PC-9 (cell line): Measurements from ENCODE around the gene KCNK2. TPM values are rescaled to one million over a fixed set of nuclear protein-coding genes. Genes with fewer than 3 reads are reported as not detected.
A peak's percentile ranks its signal among the peaks of the same experiment; 100 is the strongest.

Experiments used
- BruUV-seq: library from RNA; stranded (reverse); fragments of 400-500 nt; replicated peaks from 2 replicates; lab custom pipeline; 2021; lab: Mats Ljungman, UMichigan
- CTCF ChIA-PET: fragments of 300-600 bp; sonication (Branson Sonifier 250); formaldehyde crosslinking; loops from one replicate; lab custom pipeline; 2022; ENCODE audit warnings: antibody characterized with exemption; lab: Charles Lee
- POLR2A ChIA-PET: fragments of 300-600 bp; sonication (Branson Sonifier 250); formaldehyde crosslinking; loops from one replicate; lab custom pipeline; 2022; ENCODE audit warnings: antibody characterized with exemption; ENCODE audit not compliant: unreplicated experiment; lab: Charles Lee
- DNase-seq, 2 experiments: peaks; one replicate each; pipeline versions ENCODE4 v3.0.0 to v3.0.0-alpha.2; 2015 to 2022; ENCODE audit warnings: mixed read lengths in 1 of 2
- H2AFZ ChIP-seq: fragments of 200-600 bp; sonication (generic); 2 replicates; pipeline ENCODE4 v1.8.1; 2017; ENCODE audit warnings: antibody characterized with exemption
- H3F3A ChIP-seq: fragments of 200-600 bp; sonication (generic); 2 replicates; pipeline ENCODE4 v1.8.1; 2017; ENCODE audit warnings: antibody characterized with exemption, mild to moderate bottlenecking, low read depth; ENCODE audit not compliant: insufficient read depth
- H3K27ac ChIP-seq: fragments of 200-600 bp; sonication (generic); 2 replicates; pipeline ENCODE4 v1.6.1; 2016; ENCODE audit warnings: mixed run types
- H3K27me3 ChIP-seq: fragments of 200-600 bp; sonication (generic); 2 replicates; pipeline ENCODE4 v1.6.1; 2016; ENCODE audit warnings: low read depth, mixed run types; ENCODE audit not compliant: insufficient read depth
- H3K36me3 ChIP-seq: fragments of 200-600 bp; sonication (generic); 2 replicates; pipeline ENCODE4 v1.6.1; 2016; ENCODE audit warnings: low read depth, mixed run types
- H3K4me1 ChIP-seq: fragments of 200-600 bp; sonication (generic); replicated peaks from 2 replicates; pipeline ENCODE4 v1.6.1; 2016; ENCODE audit warnings: mixed run types; ENCODE audit not compliant: insufficient read depth
- H3K4me2 ChIP-seq: fragments of 200-600 bp; sonication (generic); 2 replicates; pipeline ENCODE4 v1.6.1; 2017; ENCODE audit warnings: mixed run types
- H3K4me3 ChIP-seq: fragments of 200-600 bp; sonication (generic); 2 replicates; pipeline ENCODE4 v1.6.1; 2016; ENCODE audit warnings: mixed run types
- H3K79me2 ChIP-seq: fragments of 200-600 bp; sonication (generic); 2 replicates; pipeline ENCODE4 v1.6.1; 2017; ENCODE audit warnings: low read depth, mixed run types
- H3K9me2 ChIP-seq: fragments of 200-600 bp; sonication (generic); 2 replicates; pipeline ENCODE4 v1.8.1; 2017; ENCODE audit warnings: mild to moderate bottlenecking; ENCODE audit not compliant: insufficient read depth
- H3K9me3 ChIP-seq: fragments of 200-600 bp; sonication (generic); 2 replicates; pipeline ENCODE4 v1.8.1; 2016; ENCODE audit warnings: low read depth; ENCODE audit not compliant: insufficient read depth
- H4K20me1 ChIP-seq: fragments of 200-600 bp; sonication (generic); 2 replicates; pipeline ENCODE4 v1.8.1; 2017; ENCODE audit not compliant: insufficient read depth
- CTCF ChIP-seq: fragments of 200-600 bp; sonication (generic); conservative IDR thresholded peaks from 2 replicates; pipeline ENCODE4 v1.6.1; 2017; ENCODE audit warnings: mixed run types, antibody characterized with exemption, mild to moderate bottlenecking, moderate library complexity
- EZH2 ChIP-seq: fragments of 200-600 bp; sonication (generic); IDR thresholded peaks from 2 replicates; pipeline ENCODE4 v1.8.0; 2017; ENCODE audit warnings: antibody characterized with exemption, low read depth
- intact Hi-C: fragments of 100-400 bp; cut with micrococcal nuclease; formaldehyde crosslinking; loops from one replicate; pipeline ENCODE4 v1.10.0; 2022; ENCODE audit not compliant: unreplicated experiment
- total RNA-seq: library from RNA; stranded (reverse); gene quantifications from 2 replicates; pipeline ENCODE4 v1.2.3, GENCODE V29; 2021

The KCNK2 gene
- total RNA-seq, 1 experiment from 2014 or later: 0.90 TPM

- Histone ChIP-seq H4K20me1 (no peaks in the 10 kb centered on the region), H3K4me2 (no peak overlapping the region), H3K9me2 (no peaks in the 10 kb centered on the region), H3K4me1 (peaks cover 27% of the 10 kb centered on the region), H3K9me3 (0 out of 2 replicates have a peak, but pooled peaks cover 5% of the 10 kb centered on the region), H3F3A (peaks cover 23% of the 10 kb centered on the region), H3K27ac (no peak overlapping the region), H3K36me3 (no peaks in the 10 kb centered on the region), H3K79me2 (no peaks in the 10 kb centered on the region), H3K27me3 (no peaks in the 10 kb centered on the region), H3K4me3 (no peak overlapping the region), H2AFZ (no peak overlapping the region)
- CTCF ChIA-PET: no interaction called here
- TF ChIP-seq CTCF (no peak), EZH2 (no peak)
- intact Hi-C loops: no loop called here
- BruUV-seq: no TSS peak
- DNase-seq: no peak
- POLR2A ChIA-PET: no interaction called here
Measured at GRCh38 chr1:215119056-215119455, 36.5 kb downstream of the KCNK2 start.

DNA sequence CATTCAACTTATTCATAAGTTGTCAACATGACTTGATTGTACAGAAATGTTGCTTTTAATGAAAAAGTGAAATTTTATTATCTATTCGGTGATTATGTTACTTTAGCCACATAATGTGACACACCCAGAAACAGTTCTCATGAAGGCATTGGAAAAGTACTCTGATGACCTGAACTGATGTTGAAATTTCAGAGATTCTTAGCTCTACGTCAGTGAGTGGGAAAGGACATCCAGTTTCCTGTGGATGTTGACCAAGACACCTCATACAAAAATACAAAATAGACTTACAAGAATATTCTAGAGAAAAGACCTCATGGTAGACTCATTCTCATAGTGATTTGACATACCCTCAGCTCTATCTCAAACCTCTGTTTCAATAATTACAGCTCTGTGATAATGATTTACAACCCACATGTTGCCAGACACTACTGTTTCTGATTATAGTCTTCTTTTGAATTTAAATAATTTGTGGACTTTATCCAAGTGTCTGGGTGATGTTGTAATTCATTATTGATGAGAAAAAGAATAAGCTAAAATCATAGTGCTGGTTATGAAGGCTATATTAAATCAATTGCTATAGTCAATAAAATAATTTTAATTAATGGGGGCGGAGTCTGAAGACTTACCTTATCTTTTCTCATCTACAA is 37.3 kb downstream of the KCNK2 start:
- no peaks in the 10 kb centered on the region for H3K79me2 ChIP-seq
- no peaks in the 10 kb centered on the region for H3K27me3 ChIP-seq
- ChIA-PET CTCF (no interaction called here), POLR2A (no interaction called here)
- BruUV-seq: no TSS peak
- TF ChIP-seq EZH2: no peak
- TF ChIP-seq CTCF: no peak
- H2AFZ ChIP-seq: no peak overlapping the region
- no peaks in the 10 kb centered on the region for H4K20me1 ChIP-seq
- DNase-seq: no peak
- 0 out of 2 replicates have a peak, but pooled peaks cover 5% of the 10 kb centered on the region for H3K9me3 ChIP-seq
- no peaks in the 10 kb centered on the region for H3K36me3 ChIP-seq
- no peak overlapping the region for H3K4me2 ChIP-seq
- no peaks in the 10 kb centered on the region for H3K9me2 ChIP-seq
- H3K4me1 ChIP-seq: peaks cover 20% of the 10 kb centered on the region
- H3K27ac ChIP-seq: no peak overlapping the region
- H3K4me3 ChIP-seq: no peak overlapping the region
- intact Hi-C loops: no loop called here
- H3F3A ChIP-seq: peaks cover 16% of the 10 kb centered on the region

DNA sequence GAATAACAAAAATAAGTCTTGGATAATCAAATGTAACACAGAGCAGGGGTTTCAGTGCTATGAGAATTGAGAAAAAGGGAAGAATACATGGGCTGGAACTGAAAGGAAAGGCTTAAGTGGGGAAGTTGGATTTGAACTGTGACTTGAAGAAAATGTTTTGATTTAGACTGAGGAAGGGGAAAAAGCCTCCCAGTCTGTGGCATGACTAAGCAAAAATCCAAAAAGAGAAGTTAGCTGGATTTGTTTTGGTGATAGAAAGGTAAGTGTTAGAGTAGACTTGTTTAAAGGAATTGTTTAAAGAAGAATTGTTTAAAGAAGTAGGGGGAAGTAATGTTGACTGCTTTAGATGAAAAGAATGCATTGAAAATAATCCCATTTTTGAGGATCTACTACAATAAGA is 46.0 kb downstream of the KCNK2 start:
- ChIA-PET CTCF (no interaction called here), POLR2A (no interaction called here)
- H3K27me3 ChIP-seq: no peaks in the 10 kb centered on the region
- H3F3A ChIP-seq: no peaks in the 10 kb centered on the region
- intact Hi-C loops: no loop called here
- H3K4me3 ChIP-seq: no peak overlapping the region
- peak overlapping the region; percentile 30; the same call in 1 of the 2 replicates for H2AFZ ChIP-seq
- TF ChIP-seq CTCF (no peak), EZH2 (no peak)
- no peaks in the 10 kb centered on the region for H3K9me2 ChIP-seq
- no peaks in the 10 kb centered on the region for H3K9me3 ChIP-seq
- no peaks in the 10 kb centered on the region for H4K20me1 ChIP-seq
- H3K4me2 ChIP-seq: no peak overlapping the region
- no peak overlapping the region for H3K27ac ChIP-seq
- no peak for DNase-seq
- H3K79me2 ChIP-seq: no peaks in the 10 kb centered on the region
- H3K36me3 ChIP-seq: no peaks in the 10 kb centered on the region
- peaks cover 13% of the 10 kb centered on the region; the same call in 1 of the 2 replicates for H3K4me1 ChIP-seq
- BruUV-seq: no TSS peak
